HL-60 (cell line): ENCODE results near the gene DDX56.

Experiments used
- DNase-seq, 2 experiments: peaks; one replicate each; pipeline ENCODE4 v3.0.0-alpha.2; 2010 to 2020; ENCODE audit warnings: low read depth in 1 of 2, low spot score in 1 of 2
- H3K27ac ChIP-seq: fragments of 250-450 bp; sonication (Bioruptor Pico); replicated peaks from 2 replicates; pipeline ENCODE4 v1.5.1; 2020; ENCODE audit warnings: mild to moderate bottlenecking, moderate library complexity
- H3K27me3 ChIP-seq: fragments of 250-450 bp; sonication (Bioruptor Pico); 2 replicates; pipeline ENCODE4 v1.5.1; 2021; ENCODE audit warnings: mild to moderate bottlenecking, moderate library complexity; ENCODE audit not compliant: insufficient read depth, poor library complexity, severe bottlenecking
- H3K4me3 ChIP-seq: replicated peaks from 2 replicates; pipeline ENCODE4 v1.5.1; 2011; ENCODE audit warnings: mild to moderate bottlenecking, control low read depth, low read length; ENCODE audit not compliant: insufficient read depth
- GABPA ChIP-seq: IDR thresholded peaks from 2 replicates; pipeline ENCODE4 v1.6.1; 2012; ENCODE audit warnings: low read depth
- POLR2AphosphoS5 ChIP-seq: IDR thresholded peaks from 2 replicates; pipeline ENCODE4 v1.6.1; 2012; ENCODE audit warnings: low read depth
- SPI1 ChIP-seq: IDR thresholded peaks from 2 replicates; pipeline ENCODE4 v1.6.1; 2012; ENCODE audit warnings: low read depth, mild to moderate bottlenecking, borderline replicate concordance
- TF ChIP-seq, protein P1 (sequence below): IDR thresholded peaks from 2 replicates; pipeline ENCODE4 v1.6.1; 2012; ENCODE audit warnings: low read depth; ENCODE audit not compliant: insufficient replicate concordance
- TF ChIP-seq, protein P2 (sequence below): IDR thresholded peaks from one replicate; pipeline ENCODE4 v1.5.1; 2011; ENCODE audit warnings: low read length, control low read depth, inconsistent platforms; ENCODE audit not compliant: insufficient read depth

The DDX56 gene

DNA sequence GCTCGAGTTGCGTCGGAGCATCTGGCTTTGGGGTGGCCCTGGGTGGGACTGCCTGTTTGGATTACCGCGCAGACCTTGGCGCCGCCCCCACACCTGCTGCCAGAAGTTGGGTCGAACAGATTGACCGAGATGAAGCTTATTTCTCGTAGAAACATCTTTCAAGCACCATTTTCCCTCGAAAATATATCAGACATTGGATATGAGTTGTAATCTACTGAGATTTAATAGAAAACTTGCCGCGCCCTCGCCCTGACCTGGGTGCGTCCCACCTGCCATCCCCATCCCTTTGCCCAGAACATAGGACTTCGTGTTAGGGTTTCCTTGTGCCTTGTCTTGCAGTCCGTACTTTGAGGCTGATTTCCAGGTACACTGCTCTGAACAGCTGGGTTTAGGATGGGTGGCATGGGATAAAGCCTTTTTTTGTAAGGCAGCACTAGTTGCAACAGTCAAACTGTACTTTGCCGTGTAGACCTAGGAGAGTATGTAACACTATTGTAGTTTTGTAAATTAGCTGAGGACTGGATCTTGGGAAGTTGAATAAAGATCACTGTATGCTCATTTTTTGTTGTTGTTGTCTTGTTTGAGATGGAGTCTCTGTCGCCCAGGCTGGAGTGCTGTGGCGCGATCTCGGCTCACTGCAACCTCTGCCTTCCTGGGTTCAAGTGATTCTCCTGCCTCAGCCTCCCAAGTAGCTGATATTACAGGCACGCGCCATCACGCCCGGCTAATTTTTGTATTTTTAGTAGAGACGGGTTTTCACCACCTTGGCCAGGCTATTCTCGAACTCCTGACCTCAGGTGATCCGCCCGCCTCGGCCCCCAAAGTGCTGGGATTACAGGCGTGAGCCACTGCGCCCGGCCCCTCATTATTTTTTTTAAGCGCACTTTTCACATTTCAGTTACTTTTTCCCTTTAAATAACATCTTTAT, 33.7 kb upstream of the DDX56 start:
- H3K4me3 ChIP-seq: peak overlapping the region; percentile 58
- DNase-seq: no peak
- H3K27me3 ChIP-seq: no peaks in the 10 kb centered on the region
- H3K27ac ChIP-seq: peak overlapping the region; percentile 84
- TF ChIP-seq, protein P1, sequence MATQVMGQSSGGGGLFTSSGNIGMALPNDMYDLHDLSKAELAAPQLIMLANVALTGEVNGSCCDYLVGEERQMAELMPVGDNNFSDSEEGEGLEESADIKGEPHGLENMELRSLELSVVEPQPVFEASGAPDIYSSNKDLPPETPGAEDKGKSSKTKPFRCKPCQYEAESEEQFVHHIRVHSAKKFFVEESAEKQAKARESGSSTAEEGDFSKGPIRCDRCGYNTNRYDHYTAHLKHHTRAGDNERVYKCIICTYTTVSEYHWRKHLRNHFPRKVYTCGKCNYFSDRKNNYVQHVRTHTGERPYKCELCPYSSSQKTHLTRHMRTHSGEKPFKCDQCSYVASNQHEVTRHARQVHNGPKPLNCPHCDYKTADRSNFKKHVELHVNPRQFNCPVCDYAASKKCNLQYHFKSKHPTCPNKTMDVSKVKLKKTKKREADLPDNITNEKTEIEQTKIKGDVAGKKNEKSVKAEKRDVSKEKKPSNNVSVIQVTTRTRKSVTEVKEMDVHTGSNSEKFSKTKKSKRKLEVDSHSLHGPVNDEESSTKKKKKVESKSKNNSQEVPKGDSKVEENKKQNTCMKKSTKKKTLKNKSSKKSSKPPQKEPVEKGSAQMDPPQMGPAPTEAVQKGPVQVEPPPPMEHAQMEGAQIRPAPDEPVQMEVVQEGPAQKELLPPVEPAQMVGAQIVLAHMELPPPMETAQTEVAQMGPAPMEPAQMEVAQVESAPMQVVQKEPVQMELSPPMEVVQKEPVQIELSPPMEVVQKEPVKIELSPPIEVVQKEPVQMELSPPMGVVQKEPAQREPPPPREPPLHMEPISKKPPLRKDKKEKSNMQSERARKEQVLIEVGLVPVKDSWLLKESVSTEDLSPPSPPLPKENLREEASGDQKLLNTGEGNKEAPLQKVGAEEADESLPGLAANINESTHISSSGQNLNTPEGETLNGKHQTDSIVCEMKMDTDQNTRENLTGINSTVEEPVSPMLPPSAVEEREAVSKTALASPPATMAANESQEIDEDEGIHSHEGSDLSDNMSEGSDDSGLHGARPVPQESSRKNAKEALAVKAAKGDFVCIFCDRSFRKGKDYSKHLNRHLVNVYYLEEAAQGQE: no peak
- TF ChIP-seq, protein P2, sequence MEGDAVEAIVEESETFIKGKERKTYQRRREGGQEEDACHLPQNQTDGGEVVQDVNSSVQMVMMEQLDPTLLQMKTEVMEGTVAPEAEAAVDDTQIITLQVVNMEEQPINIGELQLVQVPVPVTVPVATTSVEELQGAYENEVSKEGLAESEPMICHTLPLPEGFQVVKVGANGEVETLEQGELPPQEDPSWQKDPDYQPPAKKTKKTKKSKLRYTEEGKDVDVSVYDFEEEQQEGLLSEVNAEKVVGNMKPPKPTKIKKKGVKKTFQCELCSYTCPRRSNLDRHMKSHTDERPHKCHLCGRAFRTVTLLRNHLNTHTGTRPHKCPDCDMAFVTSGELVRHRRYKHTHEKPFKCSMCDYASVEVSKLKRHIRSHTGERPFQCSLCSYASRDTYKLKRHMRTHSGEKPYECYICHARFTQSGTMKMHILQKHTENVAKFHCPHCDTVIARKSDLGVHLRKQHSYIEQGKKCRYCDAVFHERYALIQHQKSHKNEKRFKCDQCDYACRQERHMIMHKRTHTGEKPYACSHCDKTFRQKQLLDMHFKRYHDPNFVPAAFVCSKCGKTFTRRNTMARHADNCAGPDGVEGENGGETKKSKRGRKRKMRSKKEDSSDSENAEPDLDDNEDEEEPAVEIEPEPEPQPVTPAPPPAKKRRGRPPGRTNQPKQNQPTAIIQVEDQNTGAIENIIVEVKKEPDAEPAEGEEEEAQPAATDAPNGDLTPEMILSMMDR: no peak
- no peak for TF ChIP-seq GABPA
- no peak for TF ChIP-seq POLR2AphosphoS5
- no peak for TF ChIP-seq SPI1

DNA sequence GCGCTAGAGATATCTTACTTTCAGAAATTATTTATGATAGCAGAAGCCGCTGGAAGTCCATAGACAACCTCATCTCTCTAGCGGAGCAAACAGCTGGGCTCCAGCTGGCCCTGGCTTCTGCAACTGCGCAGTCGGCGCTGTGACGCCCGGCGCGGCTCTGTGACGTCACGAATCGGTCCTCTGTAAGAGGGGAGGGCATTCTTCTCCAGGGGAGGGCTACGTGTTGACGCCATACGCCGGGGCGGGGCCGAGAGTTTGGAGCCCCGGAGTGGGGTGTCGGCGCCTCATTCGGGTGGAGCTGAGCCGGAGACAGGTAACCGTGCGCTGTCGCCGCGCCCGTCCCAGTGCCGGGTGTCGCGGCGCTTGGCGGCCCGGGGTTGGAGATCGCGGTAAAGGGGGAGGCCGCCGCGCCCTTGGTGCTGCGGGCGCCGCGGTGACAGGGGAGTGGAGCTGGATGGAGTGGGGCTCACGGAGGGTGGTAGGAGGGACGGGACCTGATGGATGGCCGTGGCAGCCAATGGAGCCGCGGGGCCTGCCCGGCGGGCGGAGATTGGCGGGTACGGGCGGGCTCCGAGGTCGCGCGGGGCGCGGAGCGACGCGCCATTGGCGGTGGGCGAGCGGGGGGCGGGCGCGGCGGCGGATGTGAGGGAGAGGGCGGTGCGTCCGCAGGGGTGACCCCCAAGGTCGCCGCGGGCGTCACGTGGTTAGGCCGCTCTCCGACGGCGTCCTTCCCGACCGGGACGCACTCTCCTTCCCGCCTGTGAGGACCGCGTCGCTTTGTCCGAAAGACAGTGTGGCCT, 32.8 kb upstream of the DDX56 start, which contains the start of gene OGDH:
TSS of gene OGDH (plus strand) at position 287 of the 800 bp plus-strand sequence. CDS start 17,717 bp downstream, outside the sequence.
- DNase-seq: peak; percentile 98 to 99
- Histone ChIP-seq H3K4me3 (peak within 1 kb of the TSS; percentile 58), H3K27ac (peak within 1 kb of the TSS; percentile 84), H3K27me3 (no peaks in the 10 kb centered on the region)
- TF ChIP-seq GABPA: no peak
- TF ChIP-seq POLR2AphosphoS5: peak; percentile 69
- TF ChIP-seq, protein P1: no peak
- no peak for TF ChIP-seq SPI1

DNA sequence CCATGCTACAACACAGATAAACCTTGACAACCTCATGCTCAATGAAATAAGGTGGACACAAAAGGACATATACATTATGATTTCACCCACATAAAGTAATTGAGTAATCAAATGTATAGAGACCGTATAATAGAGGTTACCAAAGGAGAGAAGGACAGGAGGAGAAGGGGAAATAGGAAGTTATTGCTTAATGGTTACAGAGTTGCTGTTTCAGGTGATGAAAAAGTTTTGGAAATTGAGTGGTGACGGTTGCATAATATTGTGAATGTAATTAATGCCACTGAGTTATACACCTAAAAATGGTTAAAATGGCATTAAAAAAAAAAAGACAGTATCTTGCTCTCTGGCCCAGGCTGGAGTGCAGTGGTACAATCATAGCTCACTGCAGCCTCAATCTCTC, 31.2 kb upstream of the DDX56 start:
- Histone ChIP-seq H3K27me3 (no peaks in the 10 kb centered on the region), H3K27ac (no peak overlapping the region), H3K4me3 (no peak overlapping the region)
- TF ChIP-seq POLR2AphosphoS5: no peak
- peak in 1 of 2 experiments; percentile 47 for DNase-seq

DNA sequence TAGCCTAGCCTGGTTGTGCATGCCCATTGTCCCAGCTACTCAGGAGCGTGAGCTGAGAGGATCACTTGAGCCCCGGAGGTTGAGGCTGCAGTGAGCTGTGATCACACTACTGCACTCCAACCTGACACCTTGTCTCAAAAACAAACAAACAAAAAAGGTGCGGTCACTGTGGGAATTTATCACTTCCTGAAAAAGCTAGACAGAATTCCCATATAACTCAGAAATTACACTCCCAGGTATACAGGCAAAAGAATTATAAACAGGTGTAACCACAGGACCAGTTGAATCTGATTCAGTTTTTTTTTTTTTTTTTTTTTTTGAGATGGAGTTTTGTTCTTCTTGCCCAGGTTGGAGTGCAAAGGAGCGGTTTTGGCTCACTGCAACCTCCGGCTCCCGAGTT, 29.5 kb upstream of the DDX56 start:
- Histone ChIP-seq H3K4me3 (no peak overlapping the region), H3K27me3 (no peaks in the 10 kb centered on the region), H3K27ac (no peak overlapping the region)
- no peak for TF ChIP-seq SPI1
- no peak for TF ChIP-seq GABPA
- TF ChIP-seq POLR2AphosphoS5: no peak
- TF ChIP-seq, protein P1: no peak
- TF ChIP-seq, protein P2: no peak
- DNase-seq: no peak
